ENCODE results near the gene RNF138.
A peak's percentile ranks its signal among the peaks of the same experiment; 100 is the strongest.
"Not testable (repeated sequence)": the region's sequence is repeated elsewhere in the genome, so short reads cannot be mapped to it uniquely, and the experiment has no call there.

Gene RNF138, protein sequence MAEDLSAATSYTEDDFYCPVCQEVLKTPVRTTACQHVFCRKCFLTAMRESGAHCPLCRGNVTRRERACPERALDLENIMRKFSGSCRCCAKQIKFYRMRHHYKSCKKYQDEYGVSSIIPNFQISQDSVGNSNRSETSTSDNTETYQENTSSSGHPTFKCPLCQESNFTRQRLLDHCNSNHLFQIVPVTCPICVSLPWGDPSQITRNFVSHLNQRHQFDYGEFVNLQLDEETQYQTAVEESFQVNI

DNA sequence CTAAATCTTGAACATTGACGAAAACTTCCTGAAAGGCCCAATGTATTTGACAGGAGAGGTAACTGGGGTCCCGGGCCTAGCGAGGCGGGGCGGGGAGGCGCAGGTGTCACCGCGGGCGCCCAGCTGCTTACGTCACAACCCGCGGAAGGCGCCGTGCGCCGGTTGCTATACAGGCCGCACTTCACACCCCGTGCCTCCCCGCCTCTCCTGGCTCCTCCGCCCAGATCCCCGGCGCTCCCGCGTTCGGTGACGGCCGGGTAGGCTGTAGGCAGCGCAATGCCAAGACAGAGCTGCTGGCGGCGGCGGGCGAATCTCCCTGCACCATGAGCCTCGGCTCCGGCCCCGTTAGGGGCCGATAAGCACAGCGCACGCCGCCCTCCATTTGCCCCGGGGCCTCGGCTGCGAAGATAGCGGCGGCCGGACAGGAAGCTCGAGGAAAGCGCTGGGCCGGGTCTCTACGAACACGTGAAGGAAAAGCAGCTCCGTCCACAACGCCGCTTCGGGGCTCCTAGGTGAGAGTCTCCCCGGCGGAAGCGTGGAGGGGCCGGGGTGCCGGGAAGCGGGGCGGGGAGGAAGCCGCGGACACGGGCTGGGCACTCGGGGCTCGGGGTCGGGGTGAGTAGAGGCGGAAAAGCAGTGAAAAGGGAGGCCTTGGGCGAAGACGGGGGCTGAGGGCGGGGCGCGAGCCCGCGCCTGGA is at the start of gene RNF138:
Gene RNF138 (plus strand): TSS at position 151 of the 698 bp plus-strand sequence. CDS start 903 bp downstream, outside the sequence.
- DNase-seq = peak; percentile 87

DNA sequence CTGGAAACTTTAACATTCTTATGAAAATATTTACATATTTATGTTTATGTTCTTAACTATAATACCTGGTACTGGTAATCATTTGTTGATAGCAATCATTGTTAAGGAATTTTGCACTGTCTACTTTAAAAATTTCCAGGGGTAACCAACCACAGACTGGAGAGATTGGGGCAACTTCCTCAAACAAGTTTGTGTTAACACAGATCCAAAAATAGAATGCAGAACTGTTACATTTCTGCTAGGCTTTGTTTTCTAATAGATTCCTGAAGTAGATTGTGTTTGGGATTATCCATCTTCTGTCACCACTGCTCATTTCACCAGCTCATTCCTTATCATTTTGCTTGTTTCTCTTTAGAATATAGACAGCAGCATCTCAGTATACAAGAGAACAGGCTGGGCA is 49.3 kb upstream of the RNF138 start:
- no peak for DNase-seq

DNA sequence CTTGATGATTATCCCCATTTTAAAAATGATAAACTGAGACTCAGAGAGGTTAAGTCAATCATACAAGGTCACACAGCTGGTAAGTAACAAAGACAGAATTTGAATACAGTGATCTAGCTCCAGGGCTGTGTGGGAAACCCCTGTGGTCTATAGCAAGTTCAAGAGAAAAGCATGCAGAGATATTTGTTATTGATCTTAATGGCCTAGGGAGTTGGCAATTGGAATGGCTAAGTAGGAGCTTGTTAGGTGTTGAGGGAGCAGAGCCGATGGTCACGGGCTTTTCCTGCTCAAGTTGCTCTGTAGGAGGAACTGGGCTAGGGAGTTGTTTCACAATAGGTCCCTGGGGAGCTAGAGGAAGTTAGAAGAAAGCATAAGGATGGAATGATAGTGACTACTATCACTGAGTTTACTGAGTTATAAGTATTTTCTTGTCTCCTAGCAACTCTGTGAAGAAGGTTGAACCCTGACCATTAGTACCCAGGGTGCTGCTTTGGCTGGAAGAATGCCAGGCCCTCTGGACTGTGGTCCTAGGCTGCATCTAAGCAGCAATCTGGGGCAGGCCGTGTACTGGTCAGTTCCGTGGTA is 43.1 kb upstream of the RNF138 start:
- peak; percentile 20 for DNase-seq

DNA sequence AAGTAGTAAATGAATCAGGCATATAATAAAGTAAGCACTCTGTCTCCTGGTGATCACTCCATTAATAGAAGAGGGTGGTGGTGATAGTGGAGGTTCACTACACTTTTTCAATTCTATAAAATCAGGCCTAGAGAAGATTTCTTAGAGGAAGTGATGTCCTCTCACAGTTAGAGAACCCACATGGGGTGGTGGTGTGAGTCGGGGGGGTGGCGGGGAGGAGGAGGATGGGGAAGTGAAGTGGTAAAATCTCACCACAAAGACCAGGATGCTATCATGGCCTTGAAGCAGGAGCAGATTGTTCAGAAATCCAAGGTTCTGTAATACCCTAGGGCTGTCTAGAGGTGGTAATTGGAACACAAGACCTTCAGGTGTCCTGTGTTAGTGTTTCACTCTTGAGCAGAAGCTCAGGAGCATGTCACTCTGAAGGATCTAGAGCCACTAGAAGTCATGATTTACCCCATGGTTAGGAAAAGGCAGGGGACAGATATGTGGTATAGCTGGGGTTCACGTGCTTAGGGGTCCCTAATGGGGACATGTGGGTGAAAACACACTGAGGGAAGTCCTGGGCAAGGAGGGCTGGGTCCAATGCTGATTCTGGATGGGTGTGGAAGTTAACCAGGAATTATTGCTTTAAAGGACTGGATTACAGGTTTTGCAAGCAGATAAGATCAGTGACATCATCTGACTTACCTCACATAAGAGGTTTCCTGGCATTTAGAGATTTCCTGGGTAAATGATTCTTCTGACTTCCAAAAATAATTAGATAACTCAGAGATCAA is 42.1 kb upstream of the RNF138 start:
- DNase-seq = peak; percentile 27

DNA sequence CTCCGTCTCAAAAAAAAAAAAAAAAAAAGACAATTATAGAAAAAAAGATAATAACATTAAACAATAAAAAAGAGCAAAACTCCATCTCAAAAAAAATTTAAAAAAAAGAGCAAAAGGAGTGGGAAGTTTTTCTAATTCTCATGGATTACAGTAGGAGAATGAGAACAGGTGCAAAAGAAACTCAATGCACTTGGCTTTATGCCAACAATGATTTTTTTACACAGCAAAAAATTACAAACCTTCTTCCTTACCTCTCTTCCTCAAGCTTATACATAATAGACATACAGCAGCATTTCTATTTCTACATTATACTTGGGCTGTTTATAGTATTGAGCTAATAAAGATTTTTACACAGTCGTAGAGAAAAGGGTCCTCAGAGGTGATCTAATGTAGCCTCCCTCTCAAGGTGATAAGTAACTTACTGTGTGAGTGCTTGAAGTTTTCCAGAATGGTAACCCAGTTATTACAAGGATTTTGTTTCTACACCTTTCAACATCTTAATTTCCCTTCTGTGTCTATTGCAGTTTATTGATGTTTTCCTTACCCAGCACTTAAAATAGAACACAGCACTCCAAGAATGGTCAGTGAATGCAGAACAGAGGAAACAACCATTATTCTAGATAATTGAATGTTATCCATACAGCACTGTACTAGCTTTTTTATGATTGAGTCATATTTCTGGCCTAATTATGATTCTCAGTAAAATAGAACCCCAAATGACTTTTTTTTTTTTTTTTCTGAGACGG is 34.9 kb upstream of the RNF138 start:
- no peak for DNase-seq

DNA sequence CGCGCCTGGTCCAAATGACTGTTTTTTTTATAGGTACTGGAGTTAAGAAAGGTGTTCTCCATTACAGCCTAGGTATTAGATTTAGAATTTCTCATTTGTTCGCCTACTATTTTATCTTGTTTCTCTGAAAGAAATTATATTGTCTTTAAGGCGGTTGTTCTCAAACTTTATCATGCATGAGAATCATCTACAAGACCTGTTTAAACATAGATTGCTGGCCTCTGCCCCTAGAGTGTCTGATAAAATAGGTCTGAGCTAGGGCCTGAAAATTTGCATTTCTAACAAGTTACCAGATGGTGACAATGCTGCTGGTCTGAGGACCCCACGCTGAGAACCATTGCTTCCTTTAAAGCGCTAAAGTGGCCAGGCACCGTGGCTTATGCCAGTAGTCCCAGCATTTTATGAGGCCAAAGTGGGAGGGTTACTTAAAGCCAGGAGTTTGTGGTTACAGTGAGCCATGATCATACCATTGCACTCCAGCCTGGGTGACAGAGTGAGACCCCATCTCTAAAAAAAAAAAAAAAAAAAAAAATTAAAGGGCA is 34.0 kb upstream of the RNF138 start:
- DNase-seq = no peak

DNA sequence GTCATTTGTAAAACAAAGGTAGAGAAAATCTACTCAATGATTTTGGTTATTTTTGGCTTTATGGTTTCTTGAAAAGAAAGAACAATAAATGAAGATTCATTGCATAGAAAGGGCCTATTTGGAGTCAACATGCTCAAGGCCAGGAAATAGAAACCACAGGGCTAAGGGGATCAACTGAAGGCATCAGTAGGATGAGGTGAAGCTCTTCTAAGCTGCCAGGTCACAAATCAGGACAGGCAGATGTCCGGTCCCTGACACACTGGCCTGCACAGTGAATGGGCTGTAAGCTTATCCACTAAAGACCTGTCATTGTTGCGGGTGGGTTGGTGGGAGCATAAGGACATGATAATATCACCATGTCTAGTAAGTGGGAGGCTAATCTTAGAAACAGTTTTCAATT is 31.6 kb upstream of the RNF138 start:
- DNase-seq = no peak

DNA sequence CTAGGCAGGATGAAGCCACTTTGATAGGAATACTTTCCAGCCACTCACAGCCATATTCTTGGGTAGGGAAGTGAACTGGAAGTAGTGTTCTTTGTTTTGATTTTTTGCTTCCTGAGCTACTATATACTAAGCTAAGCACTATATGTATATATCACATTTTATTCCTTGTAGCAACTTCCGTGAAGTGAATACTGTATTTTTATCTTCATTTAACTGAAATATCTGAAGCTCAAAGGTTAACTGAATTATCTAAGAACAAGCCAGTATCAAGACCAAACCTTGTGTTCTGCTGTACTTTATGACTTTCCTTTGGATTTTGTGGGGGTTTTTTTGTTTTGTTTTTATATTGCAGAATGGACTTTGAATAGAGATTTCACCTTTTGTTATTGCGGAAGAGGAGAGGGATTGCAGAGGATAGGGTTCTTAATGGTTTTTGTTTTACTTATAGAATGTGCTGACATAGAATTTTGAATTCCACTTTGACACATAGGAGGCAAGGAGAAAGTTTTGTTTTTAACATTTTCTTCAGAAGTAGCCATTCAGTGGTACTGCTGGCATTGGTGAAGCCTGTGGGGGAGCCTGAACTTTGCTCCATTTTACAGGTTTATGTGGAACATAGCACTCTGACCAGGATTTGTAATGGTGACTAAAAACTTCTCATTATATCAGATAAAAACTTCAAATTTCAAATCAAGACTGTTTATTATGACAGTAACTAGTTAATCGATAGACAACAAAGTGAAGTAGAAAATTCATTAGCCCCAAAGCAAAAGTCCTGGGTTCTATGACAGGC is 24.1 kb upstream of the RNF138 start:
- no peak for DNase-seq

DNA sequence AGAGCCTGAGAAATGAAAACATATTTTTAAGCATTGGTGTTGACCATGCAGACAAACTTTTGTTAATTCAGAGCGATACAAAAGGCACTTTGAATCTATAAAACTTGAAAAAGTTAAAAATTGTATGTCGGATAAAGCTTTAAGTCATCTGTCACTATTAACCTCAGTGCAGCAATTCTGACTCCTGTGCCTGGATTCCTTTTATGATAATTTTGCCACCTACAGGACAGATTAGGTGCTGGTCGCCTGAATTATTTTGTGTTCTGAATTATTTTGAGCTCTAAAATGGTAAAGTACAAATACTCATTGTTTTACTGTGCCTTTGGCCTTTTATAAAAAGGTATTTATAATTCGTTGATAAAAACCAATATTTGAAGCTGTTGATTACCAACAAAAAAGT is 19.4 kb upstream of the RNF138 start:
- no peak for DNase-seq

DNA sequence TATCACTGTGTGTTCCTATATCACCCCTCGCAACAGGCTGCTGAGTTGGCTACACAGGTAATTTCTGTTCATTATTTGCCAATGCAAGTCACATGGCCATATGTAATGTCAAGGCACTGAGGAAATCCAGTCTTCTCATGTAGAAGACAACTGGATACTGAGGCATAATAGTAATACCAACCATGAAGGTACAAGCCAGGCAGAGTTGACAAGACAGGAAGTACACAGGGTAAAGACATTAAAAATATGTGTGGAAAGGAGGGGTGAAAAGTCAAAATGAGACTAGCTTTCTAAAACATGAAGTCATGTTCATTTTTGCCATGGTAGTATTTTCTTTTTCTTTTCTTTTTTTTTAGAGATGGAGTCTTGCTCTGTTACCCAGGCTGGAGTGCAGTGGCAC is 17.5 kb upstream of the RNF138 start:
- no peak for DNase-seq

DNA sequence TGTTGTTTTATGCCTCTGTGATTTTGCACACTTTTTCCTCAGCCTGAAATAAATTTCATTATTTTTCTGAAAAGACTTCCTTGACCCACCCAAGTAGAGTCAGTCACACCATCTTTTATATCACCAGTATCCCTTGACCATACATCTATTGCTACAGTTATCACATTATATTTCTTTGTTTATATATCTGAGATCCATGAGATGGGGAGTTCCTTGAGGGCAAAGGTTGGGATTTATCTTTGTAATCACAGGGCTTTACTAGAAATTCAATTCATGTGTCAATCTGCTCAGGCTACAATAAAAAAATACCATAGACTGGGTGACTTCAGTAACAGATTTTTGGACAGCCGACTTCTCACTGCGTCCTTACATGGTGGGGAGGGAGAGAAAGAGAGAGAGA is 12.8 kb upstream of the RNF138 start:
- no peak for DNase-seq

DNA sequence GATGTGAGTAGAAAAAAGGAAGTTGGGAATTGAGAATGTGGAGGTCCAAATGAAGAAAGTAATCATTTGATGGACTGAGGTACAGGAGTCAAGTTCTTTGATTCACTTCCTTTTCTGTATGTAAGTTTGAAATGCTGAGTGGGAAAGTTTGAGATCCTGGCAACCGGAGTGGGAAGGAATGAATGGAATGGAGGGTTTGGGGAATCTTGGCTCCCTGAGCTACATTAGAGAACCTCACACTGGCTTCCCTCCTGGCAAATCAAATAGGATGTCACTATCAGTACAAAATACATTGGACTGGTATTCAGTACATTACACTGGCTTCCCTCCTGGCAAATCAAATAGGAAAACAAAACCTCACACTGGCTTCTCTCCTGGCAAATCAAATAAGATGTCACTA is 9.8 kb upstream of the RNF138 start:
- no peak for DNase-seq

DNA sequence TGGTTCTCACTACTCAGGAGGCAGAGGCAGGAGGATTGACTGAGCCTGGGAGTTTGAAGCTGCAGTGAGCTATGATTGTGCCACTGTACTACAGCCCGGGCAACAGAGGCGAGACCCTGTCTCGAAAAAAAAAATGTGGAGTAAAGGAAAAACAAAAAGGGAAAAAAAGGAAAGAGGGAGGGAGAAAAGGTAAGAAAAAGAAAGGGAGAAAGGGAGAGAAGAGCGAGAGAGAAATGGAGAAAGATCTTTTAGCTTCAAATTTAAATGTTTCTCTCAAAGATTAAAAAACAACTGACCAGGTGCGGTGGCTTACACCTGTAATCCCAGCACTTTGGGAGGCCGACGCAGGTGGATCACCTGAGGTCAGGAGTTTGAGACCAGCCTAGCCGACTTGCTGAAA is 7.9 kb upstream of the RNF138 start:
- DNase-seq = no peak

DNA sequence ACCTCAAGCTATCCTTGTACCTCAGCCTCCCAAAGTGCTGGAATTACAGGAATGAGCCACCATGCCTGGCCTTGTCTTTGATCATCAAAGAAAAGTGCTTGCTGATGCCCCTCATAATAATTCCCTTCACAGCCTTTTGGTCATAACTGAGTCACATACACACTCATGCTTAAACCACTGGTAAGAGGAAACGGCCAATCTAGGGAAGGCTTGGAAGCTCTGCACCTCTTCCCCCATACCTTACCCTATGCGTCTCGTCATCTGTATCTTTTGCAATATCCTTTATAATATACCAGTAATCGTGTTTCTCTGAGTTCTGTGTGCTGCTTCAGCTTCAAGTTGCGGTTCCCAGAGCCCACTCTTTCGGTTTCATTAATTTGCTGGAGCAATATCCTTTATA is 4.8 kb upstream of the RNF138 start:
- DNase-seq = no peak

DNA sequence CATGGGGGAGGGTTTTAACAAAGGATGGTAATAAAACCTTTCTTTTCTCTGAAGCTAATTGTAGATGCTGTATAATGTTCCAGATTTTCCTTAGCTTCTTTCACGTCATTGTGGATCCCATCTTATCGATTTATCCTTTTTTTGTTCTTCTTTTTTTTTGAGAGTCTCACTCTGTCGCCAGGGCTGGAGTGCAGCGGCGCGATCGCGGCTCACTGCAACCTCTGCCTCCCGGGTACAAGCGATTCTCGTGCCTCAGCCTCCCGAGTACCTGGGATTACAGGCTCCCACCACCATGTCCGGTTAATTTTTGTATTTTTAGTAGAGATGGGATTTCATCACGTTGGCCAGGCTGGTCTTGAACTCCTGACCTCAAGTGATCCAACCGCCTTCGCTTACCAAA is 843 bp upstream of the RNF138 start:
- not testable (repeated sequence) for DNase-seq

DNA sequence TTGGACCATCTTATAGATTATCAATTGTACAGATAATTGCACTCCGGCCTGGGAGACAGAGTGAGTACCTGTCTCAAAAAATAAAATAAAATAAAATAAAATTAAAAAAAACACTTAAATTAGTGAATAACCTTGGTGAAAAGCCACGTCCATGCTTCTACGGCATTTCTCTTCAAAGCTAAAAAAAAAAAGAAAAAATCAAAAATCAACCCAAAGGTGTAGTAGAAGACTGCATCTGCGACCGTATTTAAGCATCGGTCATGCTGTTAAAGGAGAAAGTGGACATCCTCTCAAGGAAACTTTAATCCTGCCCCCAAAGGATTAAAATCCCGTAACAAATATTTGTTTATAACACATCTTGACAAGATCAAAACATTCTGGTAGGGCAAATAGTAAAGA is 350 bp upstream of the RNF138 start:
- DNase-seq = no peak

DNA sequence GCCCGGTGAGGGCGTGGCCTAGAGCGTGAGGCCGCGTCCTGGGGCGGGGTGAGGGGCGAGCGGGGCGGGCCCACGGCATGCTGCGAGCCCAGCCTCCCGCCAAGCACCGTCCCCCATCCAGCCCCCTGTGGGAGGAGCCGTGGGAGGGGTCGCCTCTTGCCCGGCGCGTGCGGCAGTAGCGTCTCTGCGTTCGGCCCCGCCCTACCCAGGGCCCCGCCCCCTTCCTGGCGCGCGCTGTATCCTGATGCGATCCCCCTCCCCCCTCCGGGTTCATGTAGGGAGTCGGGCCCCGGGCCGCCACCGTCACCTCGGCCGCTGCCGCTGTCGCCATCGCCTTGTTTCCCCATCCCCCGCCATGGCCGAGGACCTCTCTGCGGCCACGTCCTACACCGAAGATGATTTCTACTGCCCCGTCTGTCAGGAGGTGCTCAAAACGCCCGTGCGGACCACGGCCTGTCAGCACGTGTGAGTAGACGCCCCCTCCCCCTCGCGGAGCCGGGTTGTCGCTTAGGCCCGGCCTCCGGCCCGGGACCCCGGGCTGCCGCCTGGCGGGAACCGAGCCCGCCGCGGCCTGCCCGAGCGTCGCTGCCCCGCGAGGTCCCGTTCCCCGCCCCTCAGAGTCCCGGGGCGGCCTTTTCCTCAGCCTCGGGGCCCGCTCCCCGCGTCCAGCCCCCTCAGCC is 888 bp downstream of the RNF138 start:
- peak; percentile 100 for DNase-seq

DNA sequence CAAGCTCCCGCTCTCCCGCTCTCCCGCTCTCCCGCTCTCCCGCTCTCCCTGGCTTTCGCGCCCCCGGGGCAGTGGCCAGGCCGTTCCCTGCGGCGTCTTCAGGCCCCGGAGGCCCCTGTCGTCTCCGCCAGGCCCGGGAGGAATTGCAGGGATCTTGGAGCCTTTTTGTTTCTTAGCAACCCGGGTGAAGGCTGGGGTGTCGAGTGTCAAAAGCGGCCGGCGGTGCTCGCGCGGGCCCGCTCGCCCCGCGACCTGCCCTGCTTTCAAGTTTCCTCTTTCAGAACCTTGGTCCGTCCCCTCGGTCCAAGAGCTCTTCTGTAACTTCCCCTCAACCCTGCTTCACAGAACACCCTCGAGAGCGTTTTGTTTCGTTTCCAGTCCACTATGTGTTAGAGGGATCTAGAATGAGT is 1.4 kb downstream of the RNF138 start:
- peak; percentile 33 for DNase-seq

DNA sequence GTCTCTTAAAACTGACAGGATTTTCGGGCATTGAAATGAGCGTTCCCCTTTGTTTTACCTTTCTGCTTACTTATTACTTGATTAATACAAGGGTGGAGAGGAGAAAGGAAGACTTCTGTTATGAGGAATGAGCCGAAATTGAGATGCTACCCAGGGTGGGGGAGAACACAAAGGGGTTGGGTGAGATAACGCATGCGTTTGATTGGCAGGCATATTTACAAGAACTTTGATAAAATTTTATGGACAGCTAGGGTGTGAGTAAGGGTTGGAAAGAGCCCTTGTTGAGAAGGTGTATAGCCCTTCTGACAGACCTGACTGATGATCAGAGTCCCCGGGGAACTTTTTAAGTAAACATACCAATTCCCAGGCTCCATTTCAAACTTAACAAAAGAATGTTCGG is 1.8 kb downstream of the RNF138 start:
- DNase-seq = no peak

DNA sequence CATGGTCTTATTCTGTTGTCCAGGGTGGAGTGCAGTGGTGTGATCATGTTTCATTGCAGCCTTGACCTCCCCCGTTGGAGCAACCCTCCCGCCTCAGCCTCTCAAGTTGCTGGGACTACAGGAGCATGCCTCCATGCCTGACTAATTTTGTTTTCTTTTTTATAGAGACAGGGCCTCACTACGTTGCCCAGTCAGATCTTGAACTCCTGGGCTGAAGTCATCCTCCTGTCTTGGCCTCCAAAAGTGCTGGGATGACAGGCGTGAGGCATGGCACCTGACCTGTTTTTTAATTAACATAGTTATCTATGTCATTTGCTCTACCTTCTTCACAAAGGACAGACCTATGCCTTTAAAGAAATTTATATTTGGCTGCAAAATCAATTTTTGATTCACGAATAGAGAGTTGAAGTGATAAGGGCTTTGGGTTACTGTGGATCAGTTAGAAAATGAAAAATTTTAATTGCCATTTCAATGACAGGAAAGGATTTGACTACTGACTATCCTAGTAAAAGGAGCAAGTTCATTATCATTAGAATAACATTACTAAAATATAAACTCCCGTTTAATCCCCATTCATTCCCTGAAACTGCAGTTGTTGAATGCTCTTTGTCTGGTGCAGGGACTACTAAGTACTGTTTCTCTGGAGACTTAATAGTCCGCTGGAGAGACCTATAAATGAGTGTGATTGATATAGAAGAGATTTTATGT is 3.7 kb downstream of the RNF138 start:
- DNase-seq = no peak

DNA sequence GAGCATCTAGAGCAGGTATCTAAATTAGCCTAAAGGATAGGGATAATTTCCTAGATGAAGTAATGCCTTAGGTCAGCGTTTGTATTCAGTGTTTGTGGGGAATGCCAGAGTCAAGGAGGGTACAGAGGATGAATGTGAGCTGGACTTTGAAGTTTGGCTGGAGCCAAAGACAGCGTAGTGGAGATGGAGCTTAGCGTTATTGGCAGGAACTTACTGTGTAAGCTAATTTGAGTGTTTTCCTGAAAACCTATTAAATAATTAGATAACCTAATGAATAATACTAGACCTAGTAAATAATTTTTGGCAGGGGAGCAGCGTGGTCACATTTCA is 4.2 kb downstream of the RNF138 start:
- DNase-seq = no peak

Data from stimulated activated CD4-positive, alpha-beta T cell treated with anti-CD3 and anti-CD28 coated beads, Interleukin-4, amount 100 ng/mL, for 24 hours (primary cell).